NAMALWA (cell line): ENCODE results near the gene DOK5.

Source experiments
- DNase-seq: peaks from one replicate; pipeline ENCODE4 v3.0.0-alpha.2; 2015; ENCODE audit warnings: low spot score

Gene DOK5

DNA sequence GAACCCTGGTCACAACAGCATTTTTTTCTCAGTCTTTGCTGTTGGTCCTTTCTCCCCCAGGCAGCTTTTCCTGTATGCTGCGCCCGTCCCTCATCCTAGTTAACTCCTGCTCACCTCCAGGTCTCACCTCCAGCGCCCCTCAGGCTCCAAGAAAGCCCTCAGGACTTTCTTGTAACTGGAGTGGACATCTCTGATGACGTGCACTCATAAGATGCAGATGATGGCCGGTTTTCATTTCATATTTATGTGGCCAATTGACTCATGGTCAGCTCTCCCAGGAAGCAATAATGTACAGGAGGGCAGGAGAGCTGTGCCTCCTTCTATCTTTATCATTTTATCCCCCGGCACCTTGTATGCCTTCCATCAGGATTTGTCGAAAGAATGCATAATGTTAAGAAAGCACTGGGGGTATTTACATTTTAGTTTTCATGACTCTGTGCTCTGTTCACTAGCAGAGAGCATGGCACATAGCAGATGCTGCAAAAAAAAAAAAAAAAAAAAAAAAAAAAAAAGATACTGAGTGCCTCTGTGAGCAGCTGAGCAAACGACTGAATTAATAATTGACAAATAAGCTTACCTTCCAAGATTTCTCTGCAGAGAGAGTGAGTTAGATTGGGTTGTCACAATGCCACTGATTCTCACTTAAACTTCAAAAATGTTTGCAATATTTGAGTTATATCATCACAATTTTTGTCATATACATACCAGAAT lies 170.2 kb downstream of the DOK5 start:
- no peak for DNase-seq

DNA sequence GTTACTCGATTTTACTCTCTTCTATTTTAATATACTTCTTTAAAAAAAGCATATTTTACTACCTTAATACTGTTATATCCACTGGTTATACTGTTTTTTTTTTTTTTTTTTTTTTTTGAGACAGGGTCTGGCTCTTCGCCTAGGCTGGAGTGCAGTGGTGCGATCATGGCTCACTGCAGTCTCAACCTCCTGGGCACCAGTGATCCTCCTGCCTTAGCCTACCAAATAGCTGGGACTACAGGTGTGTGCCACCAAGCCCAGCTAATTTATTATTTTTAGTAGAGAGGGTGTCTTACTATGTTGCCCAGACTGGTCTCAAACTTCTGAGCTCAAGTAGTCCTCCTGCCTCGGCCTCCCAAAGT lies 170.7 kb downstream of the DOK5 start:
- no peak for DNase-seq

DNA sequence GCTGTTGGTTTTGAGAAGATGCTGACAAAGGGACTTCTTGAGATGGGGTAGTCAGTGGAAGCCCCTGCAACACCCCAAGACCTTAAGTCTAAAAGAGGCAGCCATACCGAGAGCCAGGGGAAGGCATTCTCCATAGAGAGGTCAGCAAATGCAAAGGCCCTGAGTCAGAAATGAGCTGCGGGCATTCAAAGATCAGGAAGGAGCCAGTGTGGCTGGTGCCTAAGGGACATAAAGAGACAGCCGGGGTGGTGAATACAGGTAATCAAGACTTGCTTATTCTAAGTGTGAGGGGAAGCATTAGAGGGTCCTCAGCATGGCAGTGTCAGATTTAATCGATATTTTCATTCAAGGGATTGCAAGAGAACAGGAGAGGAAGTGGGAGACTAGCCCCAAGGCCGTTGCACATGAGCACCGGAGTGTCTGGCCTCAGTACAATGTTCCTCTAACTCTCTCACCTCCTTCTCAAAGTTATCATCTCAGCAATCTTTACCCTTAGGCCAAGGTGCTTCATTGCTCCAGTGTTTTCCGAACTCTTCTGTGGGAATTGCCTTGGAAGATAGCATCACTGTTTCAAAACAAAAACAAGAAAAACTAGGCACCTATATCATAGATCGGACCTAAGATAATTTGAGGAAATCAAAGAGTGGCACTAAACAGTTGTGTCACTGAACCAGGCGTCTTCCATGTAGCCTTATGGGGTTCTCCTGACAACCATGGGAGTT lies 173.2 kb downstream of the DOK5 start:
- DNase-seq: no peak

DNA sequence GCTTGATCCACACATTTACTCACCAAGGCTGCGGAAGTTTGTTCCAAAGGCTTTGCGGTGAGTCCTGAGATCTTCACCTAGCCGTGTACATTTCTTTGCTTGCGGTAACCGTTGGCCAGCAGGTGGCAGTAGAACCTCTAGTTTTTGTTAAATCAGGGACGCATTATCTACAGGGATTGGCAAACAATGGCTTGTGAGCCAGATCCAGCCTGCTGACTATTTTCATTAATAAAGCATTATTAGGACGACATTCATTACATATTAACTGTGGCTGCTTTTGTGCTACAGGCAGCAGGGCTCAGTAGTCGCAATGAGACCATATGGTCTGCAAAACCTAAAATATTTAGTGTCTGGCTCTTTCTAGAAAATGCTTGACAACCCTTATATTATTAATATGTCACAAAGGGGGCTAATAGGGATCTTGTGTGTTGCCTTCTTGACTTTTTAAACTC lies 174.1 kb downstream of the DOK5 start:
- DNase-seq: peak; percentile 77

DNA sequence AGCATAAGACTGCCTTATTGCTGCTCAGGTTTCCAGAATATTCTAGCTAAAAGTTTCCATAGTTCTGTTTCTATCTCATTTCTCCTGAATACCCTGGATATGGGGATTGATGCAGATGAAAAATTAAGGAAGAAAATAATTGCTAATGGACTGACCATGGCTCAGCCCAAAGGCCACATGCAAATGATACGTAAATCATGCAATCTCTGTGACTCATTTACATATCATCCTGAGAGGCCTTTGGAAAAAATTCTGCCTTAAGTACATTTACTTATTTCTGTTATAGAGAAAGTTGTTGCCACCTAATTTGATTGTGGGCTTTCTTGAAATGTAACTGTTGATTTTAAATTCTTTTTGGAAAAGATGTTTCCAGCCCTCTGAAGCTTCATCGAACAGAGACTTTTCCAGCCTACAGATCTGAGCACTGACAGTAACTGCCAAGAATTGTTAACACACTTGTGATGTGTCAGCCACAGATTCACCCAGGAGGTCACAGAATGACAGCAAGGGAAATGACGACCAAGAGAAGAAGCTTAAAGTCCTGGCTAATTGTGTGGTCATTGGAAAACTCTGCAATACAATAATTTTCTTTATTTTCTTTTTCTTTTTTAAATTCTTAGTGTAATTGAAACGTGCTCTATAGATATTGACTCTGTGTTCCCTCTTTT lies 174.8 kb downstream of the DOK5 start:
- no peak for DNase-seq

DNA sequence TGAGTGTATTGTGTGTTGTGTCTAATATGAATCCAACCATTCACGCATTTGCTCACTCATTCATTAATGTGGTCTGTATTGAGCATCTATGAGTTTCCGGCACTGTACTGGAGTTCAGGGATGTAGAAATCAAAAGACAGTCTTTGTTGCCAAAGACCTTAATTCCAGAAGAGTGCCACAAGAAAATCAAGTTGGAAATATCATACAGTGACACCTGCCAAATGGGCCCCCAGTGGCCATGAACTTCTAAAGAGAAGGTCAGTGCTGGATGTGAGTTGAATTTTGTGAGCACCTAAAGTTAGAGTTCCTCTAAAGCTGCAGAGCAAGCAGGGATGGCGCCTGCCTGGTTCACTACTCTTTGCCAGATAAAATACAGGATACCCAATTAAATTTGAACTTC lies 175.9 kb downstream of the DOK5 start:
- no peak for DNase-seq

DNA sequence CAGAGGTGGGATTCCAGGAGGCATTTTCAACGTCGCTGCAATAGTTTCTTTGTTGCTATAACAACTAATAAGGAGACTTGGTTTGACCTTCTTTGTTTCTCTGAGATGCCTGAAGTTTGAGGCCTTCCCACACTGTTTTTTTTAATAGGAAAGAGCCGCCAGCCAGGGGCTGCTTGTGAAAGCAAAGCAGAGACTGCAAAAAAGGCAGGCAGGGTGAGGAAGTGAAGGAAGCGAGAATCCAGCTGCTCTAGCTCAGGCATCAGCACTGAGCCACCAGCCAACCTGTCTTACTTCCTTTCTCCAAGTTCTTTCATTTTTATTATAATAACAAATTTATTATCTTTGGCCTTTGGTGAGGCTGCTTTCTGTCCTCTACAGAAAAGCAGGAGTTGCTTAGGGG lies 179.1 kb downstream of the DOK5 start:
- no peak for DNase-seq

DNA sequence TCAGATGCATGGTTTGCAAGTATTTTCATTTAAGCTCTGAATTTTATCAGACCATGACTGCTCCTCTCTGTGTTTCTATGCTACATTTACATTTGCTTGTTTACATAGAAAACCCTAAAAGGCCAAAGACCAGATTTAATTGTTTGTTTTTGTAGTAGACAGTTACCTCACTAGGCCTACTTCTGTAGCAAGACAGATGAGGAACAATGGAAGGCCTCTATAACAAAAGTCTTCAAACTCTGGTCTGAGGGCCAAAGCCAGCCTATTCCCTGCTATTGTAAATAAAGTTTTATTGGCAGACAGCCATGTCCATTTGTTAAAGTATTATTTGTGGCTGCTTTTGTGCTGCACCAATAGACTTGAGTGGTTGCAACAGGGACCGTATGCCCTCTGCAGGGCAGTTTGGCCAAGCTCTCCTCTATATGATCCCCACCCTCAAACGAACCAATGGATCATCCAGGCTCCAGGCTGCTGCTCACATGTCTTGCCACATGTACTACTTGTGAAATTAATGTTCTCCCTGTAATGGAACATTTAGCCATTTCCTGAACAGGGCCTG lies 182.0 kb downstream of the DOK5 start:
- no peak for DNase-seq

DNA sequence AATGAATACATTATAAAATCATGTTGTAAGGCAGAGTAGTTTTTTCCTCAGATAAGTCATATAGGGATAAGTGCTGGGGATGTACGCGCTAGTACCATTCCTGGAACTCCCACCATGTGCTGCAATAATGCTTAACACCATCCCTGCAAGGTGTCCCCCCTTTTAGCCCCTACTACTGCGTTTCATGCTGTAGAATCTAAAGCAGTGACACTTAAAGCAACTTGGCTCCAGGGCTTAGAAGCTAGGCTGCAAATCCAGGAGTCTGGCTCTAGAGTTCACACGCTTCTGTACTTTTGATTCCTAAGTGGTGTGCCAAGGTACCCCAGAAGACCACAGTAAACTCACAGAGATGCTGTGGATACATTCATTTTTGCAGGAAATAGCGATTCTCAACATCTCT lies 183.1 kb downstream of the DOK5 start:
- DNase-seq: no peak

DNA sequence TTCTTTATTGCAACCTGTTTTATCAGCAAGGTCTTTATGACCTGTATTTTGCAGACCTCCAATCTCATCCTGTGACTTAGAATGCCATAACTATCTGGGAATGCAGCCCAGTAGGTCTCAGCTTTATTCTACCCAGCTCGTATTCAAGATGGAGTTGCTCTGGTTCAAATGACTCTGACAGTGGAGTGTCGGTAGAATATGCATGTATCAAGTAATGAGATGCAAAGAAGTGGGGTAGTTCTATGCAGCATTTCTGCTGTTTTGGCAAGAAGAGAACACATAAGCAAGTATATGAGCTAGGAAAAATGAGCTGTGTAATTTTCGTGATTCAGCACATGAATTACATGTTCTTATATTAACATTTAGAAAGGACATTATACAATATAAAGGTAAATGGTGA lies 185.9 kb downstream of the DOK5 start:
- DNase-seq: no peak

DNA sequence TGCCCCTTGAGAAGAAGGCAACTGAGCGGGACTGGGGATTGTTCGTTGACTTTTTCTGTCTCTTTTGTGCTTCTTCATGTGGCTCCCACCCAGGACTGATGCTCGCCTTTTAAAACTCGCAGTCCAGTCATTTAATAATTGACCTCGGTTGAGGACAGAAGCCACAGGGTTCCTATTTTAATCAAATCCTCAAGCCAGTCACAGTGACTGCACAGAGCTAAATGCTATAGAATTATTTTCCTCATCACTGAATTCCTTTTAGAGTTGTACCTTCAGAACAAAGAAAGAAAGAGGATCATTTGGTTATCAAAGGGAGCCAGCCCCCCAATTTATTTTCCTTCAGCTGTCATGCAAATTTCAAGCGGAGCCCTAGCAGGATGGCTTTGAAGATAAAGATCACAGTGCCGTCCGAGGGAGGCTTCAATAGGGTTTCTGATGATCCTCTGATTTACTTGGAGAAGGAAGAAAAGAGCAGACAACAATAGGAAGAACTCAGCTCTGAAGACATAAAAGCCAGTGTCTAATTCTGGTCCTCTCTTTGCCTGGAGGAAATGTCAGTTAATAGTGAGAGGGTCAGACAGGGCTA lies 186.6 kb downstream of the DOK5 start:
- DNase-seq: no peak

DNA sequence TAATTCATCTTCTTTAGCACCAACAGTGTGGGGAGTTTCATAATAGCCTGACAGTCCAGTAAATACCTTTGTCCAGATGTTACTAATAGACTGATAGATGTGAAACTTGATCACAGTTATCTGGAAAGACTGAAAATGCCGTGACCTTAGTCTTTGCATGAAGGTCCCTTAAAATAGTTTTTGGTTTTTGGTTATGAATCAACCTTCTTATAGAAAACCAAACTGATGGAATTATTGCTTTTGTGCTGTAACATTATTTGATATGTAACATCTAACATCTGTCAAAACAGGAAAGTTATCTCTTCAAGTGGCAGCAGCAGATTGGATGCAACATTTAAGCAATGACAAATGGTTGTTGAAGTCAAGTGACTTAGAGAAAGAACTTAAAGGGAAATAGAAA lies 190.4 kb downstream of the DOK5 start:
- no peak for DNase-seq

DNA sequence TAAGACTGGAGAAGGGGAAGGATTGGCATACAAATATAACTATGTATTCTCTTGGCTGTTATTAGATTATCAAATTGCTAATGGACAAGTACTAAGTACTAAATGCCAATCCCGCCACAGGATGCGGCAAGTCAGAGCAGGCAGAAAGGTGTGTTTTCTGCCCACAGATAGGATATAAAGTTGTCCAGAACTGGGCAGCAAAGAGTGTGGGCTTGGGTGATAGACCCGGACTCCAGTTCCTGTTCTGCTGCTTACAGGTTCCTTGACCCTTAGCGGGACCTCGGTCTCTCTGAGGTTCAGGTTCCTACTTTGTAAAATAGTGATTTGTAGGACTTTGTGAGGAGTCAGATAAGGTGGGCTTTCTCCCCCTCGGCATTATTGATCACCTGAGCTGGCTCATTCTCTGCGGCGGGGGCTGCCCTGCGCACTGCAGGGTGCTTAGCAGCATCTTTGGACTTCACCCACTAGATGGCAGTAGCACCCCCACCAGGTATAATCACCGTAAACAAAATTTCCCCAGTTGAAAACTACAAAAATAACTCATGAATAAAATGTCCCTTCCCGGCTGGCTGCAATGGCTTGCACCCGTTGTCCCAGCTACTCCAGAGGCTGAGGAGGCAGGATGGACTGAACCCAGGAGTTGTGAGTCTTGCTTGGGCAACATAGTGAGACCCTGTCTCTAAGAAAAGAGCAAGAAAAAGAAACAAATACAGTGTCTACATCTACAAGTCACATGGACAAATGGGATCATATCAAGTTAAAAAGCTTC lies 193.1 kb downstream of the DOK5 start:
- DNase-seq: peak; percentile 50

DNA sequence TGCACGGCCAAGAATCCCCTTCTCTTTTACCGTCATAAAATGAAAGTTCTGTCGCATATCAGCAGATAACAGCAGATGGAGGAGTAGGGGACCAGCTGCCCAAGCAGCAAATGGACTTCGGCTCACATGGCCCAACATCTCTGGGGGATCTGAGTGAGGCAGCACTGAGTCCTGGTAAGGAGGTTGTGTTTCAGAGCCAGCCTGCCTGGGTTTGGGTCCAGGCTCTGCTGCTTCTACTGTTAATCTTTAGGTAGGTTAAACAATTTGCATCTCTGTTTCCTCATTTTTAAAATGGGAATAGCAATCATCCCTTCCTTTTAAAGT lies 193.6 kb downstream of the DOK5 start:
- DNase-seq: no peak

DNA sequence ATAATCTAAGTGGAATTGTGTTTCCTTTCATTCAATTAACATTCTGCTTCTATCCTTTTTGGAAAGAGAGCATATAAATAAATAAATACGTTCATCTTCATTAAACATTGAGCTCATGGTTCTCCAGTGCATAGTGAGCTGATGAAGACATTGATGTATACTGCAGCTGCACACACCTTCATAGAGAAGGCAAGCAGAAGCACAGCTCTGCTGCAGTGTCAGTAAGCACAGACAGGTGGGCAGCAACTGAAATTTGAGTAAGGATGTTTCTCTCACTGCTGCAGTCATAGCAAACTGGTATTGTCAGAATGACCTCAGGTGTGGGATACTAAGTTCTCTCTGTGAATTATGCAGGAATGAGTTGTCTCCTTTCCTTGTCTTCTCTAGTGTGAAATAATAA lies 202.9 kb downstream of the DOK5 start:
- no peak for DNase-seq

DNA sequence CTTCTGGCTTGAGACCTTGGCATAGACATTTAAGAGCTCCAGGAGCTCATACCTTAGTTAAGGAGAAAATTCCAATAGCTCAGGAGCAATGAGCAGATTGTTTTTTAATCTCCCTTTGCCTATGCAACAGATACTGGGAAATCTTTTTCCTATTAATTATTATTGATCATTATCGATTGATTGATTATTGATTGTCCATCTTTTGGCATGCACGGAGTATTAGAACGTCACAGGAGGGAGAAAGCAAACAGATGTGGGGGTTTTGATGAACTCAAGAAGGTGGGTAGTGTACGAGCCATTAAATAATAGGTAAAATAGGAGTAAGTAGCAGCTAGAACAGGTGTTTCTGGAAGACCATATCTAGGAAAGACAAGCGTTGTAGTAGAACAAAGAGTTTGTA lies 205.0 kb downstream of the DOK5 start:
- DNase-seq: no peak

DNA sequence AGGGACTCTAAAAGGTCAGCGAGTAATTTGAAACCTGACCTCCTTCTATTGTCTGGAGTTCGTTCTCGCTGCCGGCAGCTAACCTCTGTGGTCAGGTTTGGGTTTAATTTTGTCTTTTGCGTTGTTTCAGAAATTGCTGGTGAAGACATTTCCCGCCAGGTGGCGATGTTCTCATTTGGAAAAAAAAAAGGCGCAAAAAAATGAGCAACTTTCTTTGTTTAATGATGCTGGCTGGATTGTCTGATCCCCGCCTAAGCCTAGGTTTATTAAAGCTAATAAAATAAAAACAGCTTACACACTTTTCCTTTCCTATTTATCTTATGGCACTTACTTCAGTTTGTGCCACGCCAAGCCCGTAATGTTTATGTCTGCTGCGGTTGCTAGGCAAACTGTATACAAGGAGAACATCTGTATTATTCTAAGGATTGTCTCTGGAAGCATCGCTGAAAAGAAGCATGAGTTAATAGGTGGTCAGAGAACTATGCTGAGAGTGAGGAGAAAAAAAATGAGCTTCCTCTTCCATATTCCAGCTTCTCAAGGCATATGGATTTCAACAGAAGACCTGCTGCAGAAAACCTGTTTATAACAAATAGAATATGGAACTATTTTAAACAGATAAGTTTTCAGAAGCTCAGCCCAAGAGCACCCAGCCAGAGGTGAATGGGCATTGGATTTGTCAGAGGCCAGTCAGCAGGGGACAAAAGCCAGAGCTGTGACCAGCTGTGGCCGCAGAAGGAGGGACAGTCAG lies 205.7 kb downstream of the DOK5 start:
- DNase-seq: peak; percentile 63

DNA sequence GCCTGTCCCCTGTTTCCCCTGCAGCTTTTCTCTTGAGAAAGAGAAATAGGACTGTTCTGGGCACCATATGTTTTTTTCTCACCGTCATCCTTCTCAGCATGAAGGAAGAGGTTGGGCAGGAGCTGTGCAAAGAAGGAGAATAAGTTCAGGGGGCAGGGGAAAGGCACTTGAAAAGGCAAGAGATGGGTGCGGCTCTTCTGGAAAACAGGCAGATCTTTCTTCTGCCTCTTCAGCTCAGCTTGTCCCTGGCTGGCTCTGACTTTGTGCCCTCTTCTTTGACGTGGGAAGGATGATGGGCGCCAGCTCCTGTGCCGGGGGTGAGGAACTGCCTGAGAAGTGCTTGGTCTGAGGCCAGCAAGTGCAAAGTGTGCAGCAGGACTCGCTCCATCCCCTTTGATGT lies 206.5 kb downstream of the DOK5 start:
- DNase-seq: no peak

DNA sequence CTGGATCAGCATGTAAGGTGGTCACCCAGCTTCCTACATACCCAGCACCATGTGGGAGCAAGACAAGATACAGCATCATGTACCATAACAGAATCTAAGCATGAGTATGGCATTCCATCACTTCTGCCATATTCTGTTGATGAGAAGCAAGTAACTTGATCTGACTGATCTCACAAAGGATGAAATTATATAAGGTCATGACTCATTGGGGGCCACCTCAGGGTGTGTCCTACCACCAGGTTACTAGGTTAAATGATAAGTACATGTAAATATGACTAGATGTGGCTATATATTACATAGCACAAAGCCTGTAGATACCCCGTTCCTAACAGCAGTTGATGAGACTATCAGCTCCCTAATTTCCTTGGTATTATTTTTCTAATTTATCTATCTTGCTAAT lies 213.1 kb downstream of the DOK5 start:
- no peak for DNase-seq

DNA sequence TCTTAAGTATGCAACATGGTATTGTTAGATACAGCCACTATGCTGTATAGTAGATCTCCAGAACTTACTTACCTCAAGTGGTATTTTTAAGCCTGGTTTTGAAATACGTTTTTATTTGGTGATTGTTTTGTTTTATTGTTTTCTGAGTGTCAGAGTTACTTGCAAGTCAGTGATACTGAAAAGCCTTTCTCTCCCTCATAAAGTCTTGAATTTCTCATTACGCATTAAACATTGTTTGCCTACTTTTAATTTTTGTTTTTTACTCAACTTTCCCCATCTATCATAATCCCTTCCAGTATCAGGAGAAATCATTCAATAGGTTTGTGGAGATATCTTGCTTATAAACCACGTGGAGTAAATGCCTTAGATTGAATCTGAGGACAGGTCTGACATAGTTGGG lies 214.9 kb downstream of the DOK5 start:
- no peak for DNase-seq

DNA sequence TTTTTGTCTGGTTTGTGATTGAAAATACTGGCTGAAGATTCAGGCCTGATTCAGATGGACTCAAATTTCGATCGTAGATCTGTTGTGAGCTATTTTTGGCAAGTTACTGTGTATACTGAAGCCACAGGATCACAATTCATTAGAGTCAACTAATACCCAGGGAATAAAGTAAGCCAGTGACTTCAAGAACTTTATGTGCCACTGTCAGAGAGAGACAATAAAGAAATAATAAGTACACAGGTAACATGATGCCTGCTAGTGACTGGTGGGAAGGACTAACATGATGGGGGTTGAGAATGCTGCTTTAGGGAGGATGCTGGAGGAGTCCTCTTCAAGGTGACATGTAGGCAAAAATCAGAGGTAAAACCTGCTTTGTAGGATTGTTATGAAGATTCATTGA lies 215.9 kb downstream of the DOK5 start:
- DNase-seq: no peak
